AG04450 (cell line): ENCODE data around the gene ARL10. TPM values are rescaled to one million over a fixed set of nuclear protein-coding genes. Genes with fewer than 3 reads are reported as not detected.

Experiments used
- CTCF ChIA-PET: fragments of 300-600, 350-600 bp; formaldehyde crosslinking; extraction: SDS; loops from one replicate; lab custom pipeline; 2022; ENCODE audit warnings: antibody characterized with exemption, inconsistent platforms; lab: Charles Lee
- POLR2A ChIA-PET: fragments of 350-600 bp; formaldehyde crosslinking; extraction: SDS; loops from one replicate; lab custom pipeline; 2021; ENCODE audit warnings: antibody characterized with exemption, inconsistent platforms; lab: Yijun Ruan, JAX
- DNase-seq: peaks from one replicate; pipeline ENCODE4 v3.0.0-alpha.2; 2011; ENCODE audit warnings: low read depth, low spot score
- H3K27ac ChIP-seq: one replicate; pipeline ENCODE4 v1.5.1; 2012; ENCODE audit warnings: low read depth, low read length, control low read depth
- H3K27me3 ChIP-seq: one replicate; pipeline ENCODE4 v1.6.0; 2012; ENCODE audit warnings: low read length; ENCODE audit not compliant: control insufficient read depth, insufficient read depth
- H3K4me3 ChIP-seq: 2 replicates; pipeline ENCODE4 v1.5.1; 2011; ENCODE audit warnings: mild to moderate bottlenecking, low read depth, low read length, control low read depth
- H3K9me3 ChIP-seq: 2 replicates; pipeline ENCODE4 v1.5.1; 2012; ENCODE audit warnings: low read length; ENCODE audit not compliant: control insufficient read depth, insufficient read depth
- CTCF ChIP-seq: IDR thresholded peaks from 2 replicates; pipeline ENCODE4 v1.5.1; 2011; ENCODE audit warnings: low read depth, low read length, control low read depth, inconsistent platforms
- polyA plus RNA-seq: library from polyadenylated mRNA; depleted of rRNA; stranded (reverse); fragments of >200 nt; gene quantifications from 2 replicates; pipeline ENCODE4 v1.2.3, GENCODE V29; 2011

ARL10 gene
- polyA plus RNA-seq, 1 experiment, result 5.4 TPM

- no peak for TF ChIP-seq CTCF
- H3K9me3 ChIP-seq, result no peaks in the 10 kb centered on the region
- CTCF ChIA-PET, result interaction anchor here (1.3 to 1.5 kb wide), 2 partner anchors 92 to 626 kb away, joined by 5 to 8 read pairs; partner anchors contain the start of gene FAF2
Measured at GRCh38 chr5:176355400-176356178, 9.7 kb upstream of the ARL10 start.

GRCh38 chr5:176356179-176356566 lies 9.1 kb upstream of the ARL10 start:
- H3K27me3 ChIP-seq, result no peaks in the 10 kb centered on the region
- ChIA-PET POLR2A (no interaction called here), CTCF (interaction anchor here (1.3 to 1.5 kb wide), 2 partner anchors 92 to 626 kb away, joined by 5 to 8 read pairs; partner anchors contain the start of gene FAF2)

More at GRCh38 chr5:176355400-176356178, 9.7 kb upstream of the ARL10 start:
- Histone ChIP-seq H3K27ac (no peak overlapping the region), H3K4me3 (no peak overlapping the region), H3K27me3 (no peaks in the 10 kb centered on the region)
- POLR2A ChIA-PET, result interaction anchor here (0.6 kb wide), 1 partner anchor 25 kb away, joined by 7 read pairs; no protein-coding TSS in a partner anchor
- no peak for DNase-seq

GRCh38 chr5:176359658-176360057 lies 5.6 kb upstream of the ARL10 start:
- CTCF ChIA-PET, result interaction anchor here (0.6 to 2.8 kb wide), 6 partner anchors 27 to 1924 kb away, joined by 3 to 10 read pairs (median 4); partner anchors contain the start of gene FAF2
- peak overlapping the region; percentile 27 for H3K4me3 ChIP-seq

More at GRCh38 chr5:176356179-176356566, 9.1 kb upstream of the ARL10 start:
- no peak for DNase-seq
- TF ChIP-seq CTCF, result no peak
- no peak overlapping the region for H3K4me3 ChIP-seq
- H3K27ac ChIP-seq, result no peak overlapping the region
- peaks cover 2% of the 10 kb centered on the region; the same call in 1 of the 2 replicates for H3K9me3 ChIP-seq

GRCh38 chr5:176360894-176361436 lies 4.3 kb upstream of the ARL10 start:
- Histone ChIP-seq H3K9me3 (peaks cover 4% of the 10 kb centered on the region; the same call in 1 of the 2 replicates), H3K4me3 (peak overlapping the region; percentile 95), H3K27me3 (no peaks in the 10 kb centered on the region), H3K27ac (peak overlapping the region; percentile 39)
- TF ChIP-seq CTCF, result no peak
- DNase-seq, result no peak
- CTCF ChIA-PET, result interaction anchor here (0.9 to 2.8 kb wide), 5 partner anchors 87 to 631 kb away, joined by 3 to 13 read pairs (median 4); partner anchors contain the start of gene FAF2
- POLR2A ChIA-PET, result interaction anchor here (0.7 to 0.8 kb wide), 2 partner anchors 176 to 209 kb away, joined by 3 read pairs; no protein-coding TSS in a partner anchor

More at GRCh38 chr5:176359658-176360057, 5.6 kb upstream of the ARL10 start:
- Histone ChIP-seq H3K9me3 (peaks cover 4% of the 10 kb centered on the region; the same call in 1 of the 2 replicates), H3K27me3 (no peaks in the 10 kb centered on the region), H3K27ac (no peak overlapping the region)
- TF ChIP-seq CTCF, result no peak
- POLR2A ChIA-PET, result interaction anchor here (0.7 kb wide), 1 partner anchor 169 kb away, joined by 3 read pairs; no protein-coding TSS in a partner anchor
- DNase-seq, result no peak
